DMS53 (cell line): Measurements from ENCODE around the gene PSAP.

Experiments used
- DNase-seq: peaks from one replicate; lab custom pipeline; 2025; lab: John Stamatoyannopoulos, UW

The PSAP gene

DNA sequence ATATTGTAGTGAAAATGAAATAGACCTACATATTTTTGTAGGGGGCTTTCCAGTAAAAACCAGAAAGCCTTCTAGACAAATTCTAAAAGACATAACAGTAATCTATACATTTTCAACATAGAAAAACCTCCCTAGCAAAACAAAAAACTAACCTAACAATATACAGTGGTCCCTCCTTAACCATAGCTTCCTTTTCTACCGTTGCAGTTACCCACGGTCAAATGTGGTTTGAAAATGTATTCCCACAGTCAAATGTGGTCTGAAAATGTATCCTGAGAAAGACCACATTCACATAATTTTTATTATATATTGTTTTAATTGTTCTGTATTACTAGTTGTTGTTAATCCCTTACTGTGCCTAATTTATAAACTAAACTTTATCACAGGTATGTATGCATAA lies 6.4 kb downstream of the PSAP start:
- no peak for DNase-seq

DNA sequence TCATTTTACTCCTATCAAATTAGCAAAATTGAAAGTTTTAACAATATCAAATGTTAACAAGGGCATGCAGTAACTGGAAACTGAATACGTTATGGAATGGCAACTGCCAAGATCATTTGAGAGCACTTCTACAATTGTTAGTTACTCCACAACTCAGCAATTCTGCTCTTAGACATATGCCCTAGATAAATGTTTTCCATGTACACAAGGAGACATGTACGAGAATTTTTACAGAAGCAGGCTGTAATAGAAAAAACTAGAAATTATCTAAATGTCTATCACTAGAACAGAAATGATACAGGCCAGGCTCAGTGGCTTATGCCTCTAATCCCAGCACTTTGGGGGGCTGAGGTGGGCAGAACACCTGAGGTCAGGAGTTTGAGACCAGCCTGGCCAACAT lies 7.0 kb downstream of the PSAP start:
- DNase-seq = no peak

DNA sequence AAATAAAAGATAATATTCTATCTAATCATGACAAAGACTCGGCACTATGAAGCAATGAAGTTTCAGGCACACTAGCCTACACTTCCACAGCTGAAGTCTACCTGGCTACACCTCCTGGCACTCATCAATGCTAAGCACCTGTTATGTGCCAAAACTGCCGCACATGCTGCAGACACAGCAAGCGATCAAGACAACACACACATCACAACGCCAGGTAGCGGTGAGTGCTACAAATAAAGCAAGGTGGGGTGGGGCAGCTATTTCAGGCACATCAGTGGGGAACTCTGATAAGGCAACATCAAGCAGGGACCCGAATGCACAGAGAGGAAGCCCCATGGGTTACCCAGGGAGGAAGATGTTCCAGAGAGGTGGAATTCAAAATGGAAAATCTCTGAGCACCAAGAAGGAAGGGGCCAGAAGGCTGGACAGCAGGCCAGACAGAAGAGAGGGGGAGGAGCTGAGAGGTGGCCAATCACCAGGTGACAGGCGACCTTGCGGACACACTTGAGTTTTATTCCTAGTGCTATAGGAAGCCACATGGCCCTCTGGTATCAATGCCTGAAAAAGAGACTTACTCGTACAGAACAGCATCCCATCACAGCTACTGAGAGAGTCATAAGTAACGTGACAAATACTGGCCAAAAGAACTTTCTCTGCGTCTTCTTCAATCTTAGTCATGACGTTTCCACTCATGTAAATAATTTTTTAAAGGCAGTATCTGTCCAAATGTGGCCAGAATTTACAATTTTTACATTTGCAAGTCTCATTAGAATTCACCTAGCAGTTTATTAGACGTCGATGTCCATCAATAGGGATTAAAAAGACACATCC lies 8.0 kb downstream of the PSAP start:
- DNase-seq = no peak

DNA sequence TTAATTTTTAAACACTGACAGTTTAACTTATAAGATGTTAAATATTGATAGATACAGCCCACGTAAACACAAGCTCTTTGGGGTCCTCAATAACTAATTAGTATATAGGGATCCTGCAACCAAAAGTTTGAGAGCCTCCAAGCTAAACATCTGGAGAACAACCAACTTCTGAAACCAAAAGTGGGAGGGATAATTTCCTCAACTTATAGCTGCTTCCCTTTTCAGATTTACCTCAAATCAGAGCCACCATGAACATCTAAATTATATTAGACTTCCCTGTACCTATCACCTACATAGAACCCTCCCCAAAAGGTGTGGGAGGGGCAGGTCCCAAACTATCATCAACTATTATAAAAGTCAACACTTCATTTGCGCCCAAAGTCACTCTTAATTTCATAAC lies 8.6 kb downstream of the PSAP start:
- DNase-seq = no peak

DNA sequence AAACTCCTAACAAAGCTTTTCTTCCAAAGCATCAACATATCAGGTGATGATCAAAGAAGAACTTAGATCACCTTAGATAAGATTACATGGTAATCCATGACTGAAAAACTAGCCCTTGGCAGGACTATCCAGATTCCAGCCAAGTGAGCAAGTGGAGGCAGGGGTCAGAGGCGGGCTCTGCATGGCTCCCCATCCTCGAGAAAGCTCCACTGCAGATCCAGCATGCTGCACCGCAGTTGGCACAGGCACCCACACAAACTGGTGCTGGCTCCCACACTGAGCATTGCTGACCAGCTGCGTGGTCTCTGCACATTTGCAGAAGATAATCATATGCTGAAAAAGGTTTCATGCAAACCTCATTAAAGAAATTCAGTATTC lies 10.1 kb downstream of the PSAP start:
- DNase-seq = no peak

DNA sequence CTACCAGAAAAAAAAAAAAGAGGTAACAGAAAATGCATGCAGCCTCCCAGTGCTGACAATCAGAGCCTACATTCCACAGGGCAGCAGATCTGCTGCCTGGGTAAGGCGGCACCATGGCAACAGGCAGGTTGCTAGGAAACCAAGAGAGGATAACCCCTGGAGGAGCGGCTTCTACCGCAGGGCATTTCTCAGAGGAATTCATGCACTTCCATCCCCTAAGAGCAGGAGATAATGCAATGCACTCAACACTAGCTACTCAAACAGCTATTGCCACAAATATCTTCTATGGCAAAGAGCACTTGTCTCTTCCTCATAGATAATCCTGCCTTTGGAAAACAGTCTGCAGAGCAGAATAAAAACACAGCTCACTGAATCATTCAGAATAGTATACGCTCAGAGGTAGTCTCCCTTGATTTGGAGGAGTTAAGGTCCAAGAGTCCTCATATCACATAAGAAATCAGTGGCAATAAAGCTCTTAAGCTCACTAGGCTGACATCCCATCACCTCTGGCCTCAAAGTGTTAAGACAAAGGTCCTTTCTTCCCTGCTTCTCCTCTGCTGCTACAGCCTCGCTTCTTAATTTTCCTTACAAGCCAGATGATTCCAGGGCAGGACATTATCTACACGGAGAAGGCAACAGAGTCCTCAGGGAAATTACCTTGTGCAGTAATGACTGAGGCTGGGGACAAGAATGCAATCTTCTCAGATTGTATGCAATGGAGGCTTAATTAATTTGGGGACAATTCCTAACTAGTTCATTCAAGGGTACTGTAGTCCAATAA lies 10.7 kb downstream of the PSAP start:
- DNase-seq = peak; percentile 80

DNA sequence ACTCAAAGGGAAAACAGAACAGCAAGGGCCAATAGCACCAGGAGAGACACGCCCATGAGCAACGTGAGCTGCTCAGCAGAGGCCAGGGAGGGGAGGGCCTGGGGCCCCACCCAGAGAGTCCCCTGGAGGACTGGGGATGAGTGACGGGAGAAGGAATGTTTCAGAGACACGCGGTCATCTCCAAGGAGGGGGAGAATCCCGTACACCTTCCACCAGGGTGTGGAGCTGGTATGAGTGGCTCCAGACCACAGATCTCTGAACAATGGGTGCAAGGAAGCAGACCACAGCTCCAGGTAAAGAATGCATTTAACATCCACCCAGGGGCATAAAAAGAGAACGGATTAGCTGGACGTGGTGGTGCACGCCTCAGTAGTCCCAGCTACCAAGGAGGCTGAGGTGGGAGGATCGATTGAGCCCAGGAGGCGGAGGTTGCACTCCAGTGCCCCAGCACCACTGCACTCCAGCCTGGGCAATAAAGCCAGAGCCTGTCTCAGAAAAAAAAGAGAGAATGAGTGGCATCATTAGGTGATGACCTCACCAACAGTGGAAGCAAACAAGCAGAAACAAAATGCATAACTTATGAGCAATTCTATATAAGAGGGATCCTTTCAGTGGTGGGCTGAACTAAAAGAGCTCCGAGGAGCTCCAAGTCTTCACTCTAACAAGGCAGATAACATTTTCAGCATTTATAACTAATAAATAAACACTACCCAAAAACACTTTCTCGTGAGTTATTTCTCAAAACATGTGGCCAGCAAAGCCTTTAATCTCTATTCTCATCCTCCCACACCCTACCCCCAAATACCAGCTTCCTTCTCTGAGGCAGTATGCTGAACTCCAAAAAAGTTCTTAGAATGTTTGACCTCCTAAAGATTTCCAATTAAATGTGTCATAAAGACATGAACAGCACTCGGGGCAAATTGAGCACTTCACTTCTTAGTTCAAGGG lies 12.5 kb downstream of the PSAP start:
- no peak for DNase-seq

DNA sequence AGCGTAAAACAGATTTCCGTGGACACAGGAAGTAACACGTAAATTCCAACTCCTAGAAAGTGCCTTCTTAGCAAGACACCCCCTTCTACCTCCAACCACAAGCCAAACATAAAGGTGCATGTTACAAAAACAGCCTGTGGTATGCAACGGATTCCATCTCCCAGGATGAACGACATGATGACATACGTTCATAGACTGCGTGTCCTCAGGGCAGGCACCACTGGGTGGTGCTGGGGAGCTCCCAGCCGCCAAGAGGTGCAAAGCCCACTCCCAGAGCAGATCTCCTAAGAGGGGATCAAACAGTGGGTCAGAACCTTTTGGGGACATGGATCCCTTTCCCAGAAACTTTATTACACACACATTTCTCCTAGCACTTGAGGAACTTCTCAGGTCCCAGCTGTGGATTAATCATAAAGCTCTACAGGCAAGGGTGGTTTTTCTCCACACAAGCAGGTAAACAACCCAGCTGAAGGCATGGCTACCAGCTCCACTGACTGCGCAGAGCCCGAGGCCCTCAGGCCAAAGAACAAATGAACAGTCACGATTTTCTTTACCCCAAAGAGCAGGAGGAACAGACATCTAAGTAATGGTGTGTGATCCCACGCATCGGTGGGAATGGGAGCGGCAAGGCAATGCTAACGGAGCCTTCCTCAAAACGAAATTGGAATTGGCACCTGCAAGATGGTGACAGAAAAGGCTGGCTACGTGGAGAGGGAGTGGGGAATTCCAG lies 13.8 kb downstream of the PSAP start:
- DNase-seq = peak; percentile 21

DNA sequence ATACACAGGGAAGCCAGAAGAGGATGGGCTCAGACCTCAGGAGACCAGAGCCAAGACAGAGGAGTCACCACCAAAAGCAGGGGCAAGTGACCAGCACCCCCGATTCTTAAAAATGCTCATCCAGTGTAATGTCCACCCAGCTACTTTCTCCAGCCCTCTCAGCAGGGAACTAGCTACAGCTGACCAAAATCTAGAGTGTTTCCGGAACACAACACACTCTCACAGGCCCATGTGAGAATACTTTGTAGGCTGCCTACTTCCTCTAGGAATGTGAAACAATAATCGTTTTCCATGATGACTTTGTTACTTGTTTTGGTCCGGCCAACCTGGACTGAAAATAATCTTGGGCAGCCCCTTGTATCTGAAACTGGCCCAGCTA lies 14.5 kb downstream of the PSAP start:
- DNase-seq = no peak

DNA sequence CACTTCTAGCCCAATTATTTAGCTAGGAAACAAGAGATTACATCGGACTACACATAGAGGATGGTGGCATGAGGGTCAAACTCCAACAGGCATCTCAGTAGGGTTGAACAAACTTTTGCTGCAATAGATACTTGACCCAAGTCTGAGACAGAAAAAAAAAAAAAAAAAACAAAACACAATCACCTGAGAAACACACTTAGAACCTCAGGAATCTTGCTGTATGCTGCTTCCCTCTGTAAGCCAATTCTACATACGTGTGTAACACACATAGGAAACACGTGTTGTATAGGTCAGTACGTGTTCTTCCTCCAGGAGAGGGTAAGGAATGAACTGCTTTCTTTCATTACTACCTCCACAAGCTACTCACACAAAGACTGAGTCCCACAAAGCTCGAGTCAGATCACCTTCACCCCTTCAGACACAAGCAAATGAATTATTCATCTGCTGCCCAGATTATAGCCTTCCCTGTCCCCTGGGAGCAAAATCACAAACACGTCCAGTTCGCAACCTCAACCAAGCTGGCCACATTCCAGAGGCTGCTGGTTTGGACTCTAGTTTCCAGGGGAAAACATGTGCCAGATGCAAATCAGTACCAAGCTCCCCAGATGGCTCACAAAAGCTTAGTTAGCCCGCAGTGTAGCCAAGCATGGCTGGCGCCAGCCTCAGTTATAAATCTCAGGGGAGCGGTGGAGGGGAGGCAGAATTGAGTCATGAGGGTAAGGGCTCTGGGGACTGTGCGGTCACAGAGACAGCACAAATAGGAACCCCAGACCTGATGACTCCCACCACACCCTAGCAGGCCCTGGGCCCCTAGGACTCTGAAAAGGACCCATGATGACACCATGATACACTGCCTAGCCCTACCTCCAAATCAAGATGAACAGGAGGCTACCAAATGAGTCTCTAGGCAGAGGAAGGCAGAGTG lies 15.1 kb downstream of the PSAP start:
- no peak for DNase-seq

DNA sequence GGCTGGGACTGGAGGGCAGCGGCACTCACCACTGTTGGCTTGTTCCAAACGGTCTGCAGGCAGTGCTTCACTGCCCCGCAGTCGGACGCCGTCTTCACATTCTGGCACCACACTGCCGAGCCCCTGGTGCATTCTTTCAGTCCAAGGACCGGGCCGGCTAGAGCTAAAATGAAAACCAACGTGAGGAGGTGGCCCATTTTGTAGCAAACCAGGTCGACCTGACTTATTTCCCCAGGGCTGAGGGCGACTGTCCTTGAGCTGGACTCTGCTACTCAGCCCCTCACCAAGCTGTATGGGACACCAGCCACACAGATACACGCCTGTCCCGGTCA lies 16.7 kb downstream of the PSAP start:
- DNase-seq = no peak

DNA sequence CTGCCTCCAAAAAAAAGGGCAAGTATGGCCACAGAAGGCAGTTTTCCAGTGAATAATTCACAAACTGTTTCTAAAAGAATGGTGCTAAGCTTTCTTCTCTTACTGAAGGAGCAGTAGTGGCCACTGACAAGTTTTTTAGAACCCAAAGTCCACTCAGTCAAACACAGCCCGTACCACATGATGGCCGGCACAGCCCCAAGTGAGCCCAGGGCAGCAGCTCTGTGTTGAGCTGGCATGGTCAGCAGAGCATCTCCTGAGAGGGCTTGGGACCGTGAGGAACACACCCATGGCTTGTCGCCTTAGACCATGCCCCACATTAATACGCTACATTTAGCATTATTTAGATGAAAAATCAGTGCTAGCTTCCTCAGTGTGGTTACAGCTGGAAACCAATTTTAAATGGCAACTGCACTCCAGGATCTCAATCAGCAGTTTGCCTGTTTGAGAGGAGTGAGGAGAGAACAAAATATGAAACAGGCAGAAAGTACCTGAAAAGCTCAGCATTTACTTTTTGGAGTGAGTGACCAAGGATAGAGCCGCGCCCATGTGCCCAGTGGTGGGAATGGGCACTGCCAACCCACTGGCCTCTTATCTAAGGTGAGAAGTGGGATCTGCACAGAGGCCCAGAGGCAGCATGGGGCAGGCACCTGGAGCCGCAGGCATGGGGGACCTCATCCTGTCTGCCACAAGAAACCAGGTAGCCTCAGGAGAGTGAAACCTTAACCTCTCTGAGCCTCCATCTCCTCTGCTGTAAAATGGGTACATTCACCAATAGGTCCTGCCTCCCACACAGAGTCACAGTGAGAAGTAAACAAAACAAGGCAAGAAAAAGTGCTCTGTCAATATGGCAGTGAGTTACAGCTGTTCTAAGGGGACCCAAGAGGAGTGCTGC lies 17.4 kb downstream of the PSAP start:
- no peak for DNase-seq

DNA sequence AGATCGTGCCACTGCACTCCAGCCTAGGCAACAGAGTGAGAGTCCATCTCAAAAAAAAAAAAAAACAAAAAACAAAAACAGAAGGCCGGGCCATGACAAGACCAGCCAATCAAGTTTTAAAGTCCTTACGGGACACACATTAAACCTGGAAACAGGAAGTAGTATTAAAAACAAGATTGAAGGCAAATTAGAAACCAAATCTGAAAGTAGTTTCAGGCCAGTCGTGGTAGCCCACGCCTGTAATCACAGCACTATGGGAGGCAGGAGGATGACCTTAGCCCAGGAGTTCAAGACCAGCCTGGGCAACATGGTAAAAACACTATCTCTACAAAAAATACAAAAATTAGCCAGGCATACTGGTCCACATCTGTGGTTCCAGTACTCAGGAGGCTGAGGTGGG lies 18.1 kb downstream of the PSAP start:
- no peak for DNase-seq

DNA sequence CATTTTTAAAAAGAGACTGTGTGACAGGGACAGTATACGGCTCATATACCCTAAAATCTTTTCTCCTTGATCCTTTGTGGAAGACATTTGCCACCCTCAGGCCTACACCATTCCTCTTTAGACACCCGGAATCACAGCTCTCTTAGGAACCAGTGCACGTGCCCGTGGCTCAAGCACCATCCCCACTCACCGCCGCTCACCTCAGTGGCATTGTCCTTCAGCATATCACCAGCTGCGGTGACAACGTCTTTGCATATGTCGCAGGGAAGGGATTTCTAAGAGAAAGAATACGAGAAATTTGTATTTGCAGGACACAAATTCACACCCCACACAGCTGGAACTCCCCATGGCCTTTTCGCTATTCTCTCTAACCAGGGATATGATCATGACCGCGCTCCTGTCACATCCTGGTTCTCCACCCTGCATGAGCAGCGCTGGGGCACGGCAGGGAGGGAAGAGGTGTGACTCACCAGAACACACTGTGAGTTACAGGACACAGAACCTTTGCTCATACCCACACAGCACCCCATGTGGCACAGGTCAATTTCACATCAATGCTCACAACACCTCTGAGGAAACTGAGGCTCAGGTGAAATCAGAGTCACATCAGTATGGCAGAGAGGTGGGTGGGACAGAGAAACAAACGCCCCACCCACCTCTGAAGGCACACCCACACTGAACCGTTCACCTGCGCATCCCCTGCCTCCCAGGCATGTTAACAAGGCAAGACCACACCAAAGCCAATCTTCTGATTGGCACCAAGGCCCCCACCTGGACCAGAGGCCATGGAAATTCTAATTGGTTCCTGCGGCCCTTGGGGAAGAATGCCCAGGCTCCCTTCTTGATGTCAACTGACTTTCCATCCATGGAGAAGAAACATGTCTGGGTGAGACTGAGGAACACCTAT lies 19.2 kb downstream of the PSAP start:
- no peak for DNase-seq

DNA sequence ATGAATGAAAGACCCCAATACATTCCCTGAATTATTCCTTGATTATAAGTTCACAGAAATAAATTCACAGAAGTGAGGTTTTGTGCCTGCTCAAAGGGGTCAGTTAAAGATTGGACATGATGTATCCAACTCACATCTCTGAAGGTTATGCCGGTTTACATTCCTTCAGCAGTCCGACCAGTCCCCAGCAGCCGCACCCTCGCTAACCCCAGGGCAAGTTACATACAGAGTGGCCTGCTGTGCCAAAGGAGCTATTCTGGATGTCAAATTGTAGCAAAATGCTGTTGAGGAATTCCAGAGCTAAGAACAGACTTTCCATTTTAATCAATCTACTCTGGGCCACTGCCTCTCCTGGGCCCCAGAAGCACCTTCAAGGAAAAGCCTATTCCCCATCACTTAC lies 20.3 kb downstream of the PSAP start:
- DNase-seq = no peak

DNA sequence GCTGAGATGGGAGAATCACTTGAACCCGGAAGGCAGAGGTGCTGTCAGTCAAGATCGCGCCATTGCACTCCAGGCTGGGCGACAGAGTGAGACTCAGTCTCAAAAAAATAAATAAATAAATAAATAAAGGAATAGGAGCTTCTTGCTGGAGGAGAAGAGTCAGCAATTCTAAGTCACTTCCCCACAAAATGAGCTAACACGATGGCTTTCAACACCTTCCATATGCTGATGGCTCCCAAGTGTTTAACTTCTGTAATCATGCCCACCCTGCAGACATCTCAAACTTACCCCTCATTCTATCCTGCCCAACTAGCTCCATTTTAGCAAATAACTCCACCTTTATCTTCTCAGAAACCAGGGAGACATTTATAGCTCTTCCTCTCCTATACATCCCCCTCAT lies 21.2 kb downstream of the PSAP start:
- DNase-seq = no peak

DNA sequence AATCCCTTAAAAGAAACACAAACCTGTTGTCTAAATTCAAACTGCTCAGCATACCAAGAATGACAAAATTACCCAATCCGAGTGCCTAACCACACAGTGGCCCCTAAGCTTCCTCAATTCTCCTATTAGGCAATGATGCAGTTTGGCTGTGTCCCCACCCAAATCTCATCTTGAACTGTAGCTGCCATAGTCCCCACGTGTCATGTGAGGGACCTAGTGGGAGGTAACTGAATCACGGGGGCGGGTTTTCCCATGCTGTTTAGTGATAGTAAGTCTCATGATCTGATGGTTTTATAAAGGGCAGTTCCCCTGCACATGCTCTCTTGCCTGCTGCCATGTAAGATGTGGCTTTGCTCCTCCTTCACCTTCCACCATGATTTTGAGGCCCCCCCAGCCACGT lies 21.9 kb downstream of the PSAP start:
- DNase-seq = no peak

DNA sequence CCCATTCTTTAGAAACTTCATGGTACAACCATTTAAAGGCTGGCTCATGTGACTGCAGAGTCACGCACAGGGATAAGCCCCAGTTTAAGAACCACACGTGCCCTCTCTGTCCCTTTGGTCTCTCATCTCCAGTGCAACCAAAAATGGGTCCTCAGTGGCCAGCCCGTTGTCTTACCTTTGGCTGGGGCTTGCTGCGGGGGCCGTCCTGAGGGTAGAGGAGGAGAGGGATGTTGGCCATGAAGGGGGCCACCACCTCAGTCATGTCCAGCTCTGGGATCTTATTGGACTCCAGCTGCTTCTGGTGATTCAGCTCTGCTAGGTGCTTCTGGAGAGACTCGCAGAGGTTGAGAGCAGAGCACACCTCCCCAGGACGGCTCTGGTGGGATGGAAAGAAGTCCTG lies 22.3 kb downstream of the PSAP start:
- DNase-seq = no peak

DNA sequence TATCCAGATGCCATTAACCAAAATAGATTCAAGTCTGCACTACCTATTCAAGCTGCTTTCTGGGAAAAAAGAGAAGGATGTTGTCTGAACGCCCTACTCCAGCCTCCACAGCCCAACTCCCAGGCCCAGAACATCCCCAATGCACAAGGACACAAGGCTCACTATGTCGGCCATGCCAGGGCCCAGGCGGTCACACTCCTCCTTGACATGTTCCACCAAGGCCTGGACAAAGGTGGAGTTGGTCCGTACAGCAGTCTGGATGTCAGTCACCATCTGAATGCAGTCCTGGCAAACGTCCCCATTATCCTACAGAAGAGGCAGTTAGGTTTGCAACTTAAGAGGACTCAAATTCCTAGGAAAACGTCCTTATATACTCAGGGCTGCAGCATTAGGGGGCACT lies 23.2 kb downstream of the PSAP start:
- DNase-seq = no peak
